Left ventricle myocardium inferior (tissue), 1 donor: ENCODE data around the gene TSPAN32. TPM values are rescaled to one million over a fixed set of nuclear protein-coding genes. Genes with fewer than 3 reads are reported as not detected.
"Not testable (repeated sequence)": the region's sequence is repeated elsewhere in the genome, so short reads cannot be mapped to it uniquely, and the experiment has no call there.

ENCODE experiments used
- DNase-seq: peaks from one replicate; pipeline ENCODE4 v3.0.0-alpha.2; 2020
- H3K27ac ChIP-seq: fragments of 200-600 bp; replicated peaks from 2 replicates; pipeline ENCODE4 v1.8.0; 2021
- H3K27me3 ChIP-seq: fragments of 200-600 bp; 2 replicates; pipeline ENCODE4 v1.8.0; 2021; ENCODE audit warnings: low read depth
- H3K36me3 ChIP-seq: fragments of 200-600 bp; 2 replicates; pipeline ENCODE4 v1.8.0; 2021
- H3K4me1 ChIP-seq: fragments of 200-600 bp; 2 replicates; pipeline ENCODE4 v1.8.0; 2021
- H3K4me3 ChIP-seq: fragments of 200-600 bp; 2 replicates; pipeline ENCODE4 v1.8.0; 2021; ENCODE audit warnings: mild to moderate bottlenecking, moderate library complexity
- H3K9me3 ChIP-seq: fragments of 200-600 bp; replicated peaks from 2 replicates; pipeline ENCODE4 v1.8.0; 2021
- CTCF ChIP-seq: fragments of 200-600 bp; IDR thresholded peaks from 2 replicates; pipeline ENCODE4 v1.8.0; 2021; ENCODE audit warnings: antibody characterized with exemption, mild to moderate bottlenecking, borderline replicate concordance
- intact Hi-C: fragments of 100-400 bp; cut with micrococcal nuclease; formaldehyde crosslinking; loops from one replicate; pipeline ENCODE4 v1.11.0; 2022
- total RNA-seq: library from RNA; stranded (reverse); fragmentation: NEBNext Ultra II Directional; extraction: Animal tissue kit (Norgen Biotek cat#: 25700); gene quantifications from one replicate; pipeline ENCODE4 v1.2.1, GENCODE V29; 2021
- donor health status: DM: no; HTN: yes; CAD: no; lungs with severe emphysema.

Gene TSPAN32
- total RNA-seq, 1 donor from 2014 or later = 27.1 TPM

- H3K4me3 ChIP-seq = no peak overlapping the region
- no peaks in the 10 kb centered on the region for H3K27me3 ChIP-seq
- no peak for TF ChIP-seq CTCF
- no peak overlapping the region for H3K27ac ChIP-seq
- no peaks in the 10 kb centered on the region for H3K9me3 ChIP-seq
- H3K4me1 ChIP-seq = no peaks in the 10 kb centered on the region
- no peaks in the 10 kb centered on the region for H3K36me3 ChIP-seq
- DNase-seq = no peak
- intact Hi-C loops = no loop called here
These were observed 55.4 kb downstream of the TSPAN32 start for GRCh38 chr11:2357246-2357645.

GRCh38 chr11:2357651-2358050, 55.8 kb downstream of the TSPAN32 start:
- H3K9me3 ChIP-seq, H3K4me3 ChIP-seq, H3K27ac ChIP-seq, intact Hi-C loops, H3K36me3 ChIP-seq, H3K27me3 ChIP-seq, H3K4me1 ChIP-seq, DNase-seq: not testable (repeated sequence)

GRCh38 chr11:2358754-2359442, 57.1 kb downstream of the TSPAN32 start:
- H3K27me3 ChIP-seq = no peaks in the 10 kb centered on the region
- no peaks in the 10 kb centered on the region for H3K9me3 ChIP-seq
- H3K36me3 ChIP-seq = no peaks in the 10 kb centered on the region
- H3K27ac ChIP-seq = no peak overlapping the region
- no peak for DNase-seq
- TF ChIP-seq CTCF = no peak
- H3K4me3 ChIP-seq = no peak overlapping the region
- intact Hi-C loops = no loop called here
- H3K4me1 ChIP-seq = peaks cover 6% of the 10 kb centered on the region

GRCh38 chr11:2359557-2359956, 57.7 kb downstream of the TSPAN32 start:
- no peak for DNase-seq
- Histone ChIP-seq H3K36me3 (no peaks in the 10 kb centered on the region), H3K9me3 (no peaks in the 10 kb centered on the region), H3K27ac (no peak overlapping the region), H3K4me3 (no peak overlapping the region), H3K27me3 (no peaks in the 10 kb centered on the region), H3K4me1 (peaks cover 6% of the 10 kb centered on the region)
- intact Hi-C loops = no loop called here
- no peak for TF ChIP-seq CTCF

- Histone ChIP-seq H3K9me3 (no peaks in the 10 kb centered on the region), H3K36me3 (no peaks in the 10 kb centered on the region), H3K4me3 (no peak overlapping the region), H3K4me1 (peaks cover 6% of the 10 kb centered on the region), H3K27me3 (no peaks in the 10 kb centered on the region), H3K27ac (no peak overlapping the region)
- DNase-seq = no peak
- intact Hi-C loops = no loop called here
- TF ChIP-seq CTCF = no peak
These were observed 58.3 kb downstream of the TSPAN32 start for GRCh38 chr11:2360081-2360642.

- H3K27ac ChIP-seq = no peak overlapping the region
- no peak overlapping the region for H3K4me3 ChIP-seq
- H3K4me1 ChIP-seq = peaks cover 14% of the 10 kb centered on the region
- no peak for TF ChIP-seq CTCF
- H3K27me3 ChIP-seq = no peaks in the 10 kb centered on the region
- DNase-seq = no peak
- H3K9me3 ChIP-seq = no peaks in the 10 kb centered on the region
- H3K36me3 ChIP-seq = no peaks in the 10 kb centered on the region
- intact Hi-C loops = no loop called here
These were observed 59.8 kb downstream of the TSPAN32 start for GRCh38 chr11:2361565-2361964.
